ENCODE measurements around the gene PTPN4.

PTPN4 gene

DNA sequence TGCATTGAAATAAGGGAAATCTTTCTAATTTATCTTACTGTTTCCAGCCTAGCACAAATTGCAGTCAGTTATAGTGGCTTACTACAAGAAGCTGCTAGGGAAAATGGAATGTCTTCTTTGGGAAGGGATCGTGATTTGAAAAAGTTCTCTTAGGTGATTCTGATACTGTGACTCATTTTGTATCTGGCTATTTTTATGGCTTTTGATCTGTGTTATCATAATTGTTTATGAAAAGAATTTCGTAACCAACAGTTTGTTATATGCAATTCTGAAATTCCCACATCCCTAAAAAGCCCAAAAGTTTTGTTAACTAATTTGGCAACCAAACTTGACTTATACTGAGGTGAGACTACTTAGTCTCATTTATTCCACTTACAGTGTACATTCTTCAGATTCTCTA, 12.4 kb downstream of the PTPN4 start:
- no peak for DNase-seq (ENCODE audit: low read depth)
- H3K4me3 ChIP-seq (ENCODE audit: low read depth, low read length): no peak overlapping the region
- TF ChIP-seq, protein P1, sequence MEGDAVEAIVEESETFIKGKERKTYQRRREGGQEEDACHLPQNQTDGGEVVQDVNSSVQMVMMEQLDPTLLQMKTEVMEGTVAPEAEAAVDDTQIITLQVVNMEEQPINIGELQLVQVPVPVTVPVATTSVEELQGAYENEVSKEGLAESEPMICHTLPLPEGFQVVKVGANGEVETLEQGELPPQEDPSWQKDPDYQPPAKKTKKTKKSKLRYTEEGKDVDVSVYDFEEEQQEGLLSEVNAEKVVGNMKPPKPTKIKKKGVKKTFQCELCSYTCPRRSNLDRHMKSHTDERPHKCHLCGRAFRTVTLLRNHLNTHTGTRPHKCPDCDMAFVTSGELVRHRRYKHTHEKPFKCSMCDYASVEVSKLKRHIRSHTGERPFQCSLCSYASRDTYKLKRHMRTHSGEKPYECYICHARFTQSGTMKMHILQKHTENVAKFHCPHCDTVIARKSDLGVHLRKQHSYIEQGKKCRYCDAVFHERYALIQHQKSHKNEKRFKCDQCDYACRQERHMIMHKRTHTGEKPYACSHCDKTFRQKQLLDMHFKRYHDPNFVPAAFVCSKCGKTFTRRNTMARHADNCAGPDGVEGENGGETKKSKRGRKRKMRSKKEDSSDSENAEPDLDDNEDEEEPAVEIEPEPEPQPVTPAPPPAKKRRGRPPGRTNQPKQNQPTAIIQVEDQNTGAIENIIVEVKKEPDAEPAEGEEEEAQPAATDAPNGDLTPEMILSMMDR (IDR thresholded peaks at IDR 0.05; ENCODE audit: low read depth, low read length, missing control alignments): no peak

DNA sequence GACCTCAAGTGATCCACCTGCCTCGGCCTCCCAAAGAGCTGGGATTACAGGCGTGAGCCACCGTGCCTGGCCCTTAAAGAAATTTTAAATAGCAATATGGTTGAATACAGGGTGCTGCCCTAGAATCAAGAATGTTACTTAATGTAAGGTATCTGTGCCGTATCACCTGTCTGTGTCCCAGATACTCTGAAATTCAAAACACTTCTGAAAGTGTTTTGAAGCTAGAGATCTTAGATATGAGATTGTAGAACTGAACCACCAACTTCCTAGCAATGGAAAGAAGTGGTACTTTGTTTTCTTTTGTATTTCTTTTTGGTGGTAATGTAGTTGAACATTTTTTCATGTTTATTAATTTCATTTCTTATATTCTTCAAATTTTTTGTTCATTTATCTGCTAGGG, 13.0 kb downstream of the PTPN4 start:
- TF ChIP-seq, protein P1 (IDR thresholded peaks at IDR 0.05; ENCODE audit: low read depth, low read length, missing control alignments): no peak

DNA sequence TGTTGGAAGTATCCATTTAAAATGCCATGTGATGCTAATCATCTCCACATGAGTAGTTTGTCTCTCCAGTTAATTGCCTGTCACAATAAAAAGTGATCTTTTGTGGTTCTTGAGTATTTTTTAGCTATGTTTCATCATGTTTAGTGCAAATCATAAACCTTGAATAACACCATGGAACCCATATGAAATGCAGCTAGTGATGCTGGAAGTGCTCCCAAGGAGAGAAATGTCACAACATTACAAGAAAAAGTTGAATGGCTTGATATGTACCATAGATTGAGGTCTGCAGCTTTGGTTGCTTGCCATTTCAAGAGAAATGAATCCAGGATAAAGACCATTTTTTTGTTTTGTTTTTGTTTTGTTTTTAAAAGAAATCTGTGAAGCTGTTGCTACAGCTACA, 14.3 kb downstream of the PTPN4 start:
- no peak for DNase-seq (ENCODE audit: low read depth)
- TF ChIP-seq, protein P1 (IDR thresholded peaks at IDR 0.05; ENCODE audit: low read depth, low read length, missing control alignments): no peak

More for the DNA sequence above, 13.0 kb downstream of the PTPN4 start:
- DNase-seq (ENCODE audit: low read depth): no peak
- no peak overlapping the region for H3K4me3 ChIP-seq (ENCODE audit: low read depth, low read length)

DNA sequence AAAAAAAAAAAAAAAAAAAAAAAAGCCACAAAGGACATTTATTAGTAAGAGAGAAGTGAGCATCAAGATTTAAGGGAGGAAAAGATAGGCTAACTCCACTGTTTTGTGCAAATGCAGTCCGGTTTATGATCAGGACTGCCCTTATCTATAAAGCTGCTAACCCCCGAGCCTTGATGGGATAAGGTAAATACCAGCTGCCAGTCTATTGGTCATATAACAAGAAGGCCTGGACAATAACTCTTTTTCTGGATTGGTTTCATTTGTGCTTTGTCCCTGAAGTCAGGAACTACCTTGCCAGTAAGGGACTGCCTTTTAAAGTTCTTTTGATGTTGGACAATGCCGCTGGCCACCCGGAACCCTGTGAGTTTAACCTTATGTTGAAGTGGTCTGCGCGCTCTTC, 15.4 kb downstream of the PTPN4 start:
- no peak overlapping the region for H3K4me3 ChIP-seq (ENCODE audit: low read depth, low read length)

More for the DNA sequence above, 14.3 kb downstream of the PTPN4 start:
- H3K4me3 ChIP-seq (ENCODE audit: low read depth, low read length): no peak overlapping the region

DNA sequence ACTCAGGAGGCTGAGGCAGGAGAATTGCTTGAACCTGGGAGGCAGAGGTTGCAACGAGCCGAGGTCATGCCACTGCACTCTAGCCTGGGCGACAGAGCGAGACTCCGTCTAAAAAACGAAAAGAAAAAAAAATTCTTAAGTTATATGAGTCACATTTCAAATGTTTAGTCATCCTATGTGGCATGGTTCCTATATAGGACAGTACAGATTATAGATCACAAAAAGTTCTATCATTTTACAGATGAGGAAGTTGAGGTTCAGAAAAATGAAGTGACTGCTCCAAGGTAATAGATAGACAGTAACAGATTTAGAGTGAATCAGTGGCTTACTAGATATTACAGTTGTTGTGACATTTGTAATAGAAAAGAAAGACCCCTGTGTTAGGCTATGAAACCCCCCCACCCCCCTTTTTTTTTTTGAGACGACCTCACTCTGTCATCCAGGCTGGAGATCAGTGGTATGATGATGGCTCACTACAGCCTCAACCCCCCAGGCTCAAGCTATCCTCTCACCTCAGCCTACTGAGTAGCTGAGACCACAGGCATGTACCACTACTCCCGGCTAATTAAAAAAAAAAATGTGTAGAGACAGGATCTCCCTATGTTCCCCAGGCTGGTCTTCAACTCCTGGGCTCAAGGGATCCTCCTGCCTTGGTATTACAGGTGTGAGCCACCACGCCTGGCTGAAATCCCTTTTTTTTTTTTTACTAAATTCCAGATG, 22.7 kb downstream of the PTPN4 start:
- TF ChIP-seq, protein P1 (IDR thresholded peaks at IDR 0.05; ENCODE audit: low read depth, low read length, missing control alignments): no peak
- DNase-seq (ENCODE audit: low read depth): no peak
- H3K4me3 ChIP-seq (ENCODE audit: low read depth, low read length): no peak overlapping the region

More for the DNA sequence above, 15.4 kb downstream of the PTPN4 start:
- no peak for DNase-seq (ENCODE audit: low read depth)
- TF ChIP-seq, protein P1 (IDR thresholded peaks at IDR 0.05; ENCODE audit: low read depth, low read length, missing control alignments): no peak

DNA sequence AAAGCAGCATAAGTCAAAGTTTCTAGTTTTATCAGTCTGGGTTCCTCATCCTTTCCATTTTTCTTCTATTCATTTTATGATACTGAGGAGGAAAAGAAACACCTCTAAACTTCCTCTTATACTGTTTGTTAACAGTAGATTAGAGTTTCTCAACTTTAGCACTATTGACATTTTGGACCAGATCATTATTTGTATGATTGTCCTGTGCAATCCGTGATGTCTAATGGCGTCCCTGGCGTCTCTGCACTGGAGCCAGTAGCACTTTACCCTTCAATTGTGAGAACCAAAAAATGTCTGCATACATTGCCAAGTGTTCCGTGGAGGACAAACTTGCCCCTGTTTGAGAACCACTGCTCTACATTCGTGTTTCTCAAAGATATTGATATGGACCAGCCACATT, 25.2 kb downstream of the PTPN4 start:
- no peak for DNase-seq (ENCODE audit: low read depth)
- TF ChIP-seq, protein P1 (IDR thresholded peaks at IDR 0.05; ENCODE audit: low read depth, low read length, missing control alignments): no peak
- no peak overlapping the region for H3K4me3 ChIP-seq (ENCODE audit: low read depth, low read length)

DNA sequence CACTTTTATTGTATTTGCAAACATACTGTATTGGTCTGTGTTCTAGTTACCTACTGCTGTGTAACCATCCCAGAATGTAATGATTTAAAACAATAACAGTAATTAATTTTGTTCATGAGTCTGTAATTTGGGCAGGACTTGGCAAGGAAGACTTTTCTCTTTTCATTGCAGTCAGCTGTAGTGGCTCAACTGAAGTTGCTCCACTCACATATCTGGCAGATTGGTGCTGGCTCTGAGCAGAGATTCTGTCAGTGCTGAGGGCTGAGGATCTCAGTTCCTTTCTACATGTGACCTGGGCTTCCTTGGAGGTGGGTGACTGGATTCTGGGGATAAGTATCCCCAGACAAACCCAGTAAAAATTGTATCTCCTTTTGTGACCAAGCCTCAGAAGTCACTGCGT, 26.6 kb downstream of the PTPN4 start:
- DNase-seq (ENCODE audit: low read depth): no peak
- no peak overlapping the region for H3K4me3 ChIP-seq (ENCODE audit: low read depth, low read length)
- TF ChIP-seq, protein P1 (IDR thresholded peaks at IDR 0.05; ENCODE audit: low read depth, low read length, missing control alignments): no peak
